Panc1 (cell line): Measurements from ENCODE around the gene IQSEC1. TPM values are rescaled to one million over a fixed set of nuclear protein-coding genes. Genes with fewer than 3 reads are reported as not detected.

Source experiments
- ATAC-seq: fragments of 200-7000 bp; cut with Tn5 transposase; 2 replicates; pipeline ENCODE4 v1.9.1; 2020; ENCODE audit warnings: mild to moderate bottlenecking, moderate library complexity
- BruUV-seq: library from RNA; stranded (reverse); fragments of 400-500 nt; replicated peaks from 2 replicates; lab custom pipeline; 2021; lab: Mats Ljungman, UMichigan
- CTCF ChIA-PET: fragments of 300-600 bp; sonication (Branson Sonifier 250); formaldehyde crosslinking; loops from one replicate; lab custom pipeline; 2022; ENCODE audit warnings: antibody characterized with exemption; lab: Charles Lee
- POLR2A ChIA-PET: fragments of 300-600 bp; sonication (Branson Sonifier 250); formaldehyde crosslinking; loops from one replicate; lab custom pipeline; 2022; ENCODE audit warnings: antibody characterized with exemption; lab: Charles Lee
- DNase-seq: peaks from one replicate; pipeline ENCODE4 v3.0.0-alpha.2; 2010; ENCODE audit warnings: low read depth, low spot score
- H3K27ac ChIP-seq: 2 replicates; pipeline ENCODE4 v1.5.1; 2011; ENCODE audit warnings: mild to moderate bottlenecking, low read length, inconsistent platforms
- H3K27me3 ChIP-seq: fragments of 200-500 bp; sonication (Bioruptor generic); 2 replicates; pipeline ENCODE4 v1.6.0; 2014; ENCODE audit warnings: low read length, inconsistent platforms; ENCODE audit not compliant: control insufficient read depth, insufficient read depth
- H3K36me3 ChIP-seq: fragments of 200-500 bp; sonication (Bioruptor generic); 2 replicates; pipeline ENCODE4 v1.5.1; 2014; ENCODE audit warnings: inconsistent platforms, mild to moderate bottlenecking, low read length, moderate library complexity; ENCODE audit not compliant: control insufficient read depth, insufficient read depth
- H3K4me1 ChIP-seq: 2 replicates; pipeline ENCODE4 v1.5.1; 2011; ENCODE audit warnings: inconsistent platforms, mild to moderate bottlenecking, low read length, moderate library complexity; ENCODE audit not compliant: control insufficient read depth, insufficient read depth
- H3K4me3 ChIP-seq, 2 experiments: 2 replicates each; pipeline ENCODE4 v1.5.1; 2011 to 2012; ENCODE audit warnings: low read depth in 2 of 2, low read length in 2 of 2, mild to moderate bottlenecking in 2 of 2, inconsistent platforms in 1 of 2, moderate library complexity in 1 of 2
- H3K9me3 ChIP-seq: fragments of 200-500 bp; sonication (Bioruptor generic); 2 replicates; pipeline ENCODE4 v1.5.1; 2014; ENCODE audit warnings: low read depth, mild to moderate bottlenecking, inconsistent platforms, low read length, moderate library complexity; ENCODE audit not compliant: control insufficient read depth, insufficient read depth
- POLR2AphosphoS5 ChIP-seq: IDR thresholded peaks from 2 replicates; pipeline ENCODE4 v1.6.1; 2012; ENCODE audit warnings: mild to moderate bottlenecking, low read depth, low read length, moderate library complexity
- SIN3A ChIP-seq: IDR thresholded peaks from 2 replicates; pipeline ENCODE4 v1.6.1; 2012; ENCODE audit warnings: low read depth, mild to moderate bottlenecking, low read length, moderate library complexity, borderline replicate concordance; ENCODE audit not compliant: insufficient read depth
- TCF7L2 ChIP-seq: IDR thresholded peaks from 2 replicates; pipeline ENCODE4 v1.6.1; 2011; ENCODE audit warnings: mild to moderate bottlenecking, low read depth, low read length, inconsistent platforms
- in situ Hi-C: cut with HindIII; loops from 2 replicates; pipeline ENCODE4 v1.10.0; 2016; ENCODE audit warnings: low sequenced_read_pairs, low pct_unique_long_range_greater_than_20kb
- intact Hi-C: fragments of 100-400 bp; cut with micrococcal nuclease; formaldehyde crosslinking; loops from one replicate; pipeline ENCODE4 v1.10.0; 2022; ENCODE audit not compliant: unreplicated experiment
- total RNA-seq: library from RNA; stranded (reverse); gene quantifications from one replicate; pipeline ENCODE4 v1.2.1, GENCODE V29; 2021; ENCODE audit not compliant: unreplicated experiment
- TF ChIP-seq, protein P1 (sequence below), 2 experiments: IDR thresholded peaks; 2 replicates each; pipeline ENCODE4 v1.6.1; 2011 to 2012; ENCODE audit warnings: low read depth in 2 of 2, control low read depth in 1 of 2, low read length in 1 of 2, mild to moderate bottlenecking in 1 of 2, moderate library complexity in 1 of 2; ENCODE audit not compliant: insufficient read depth in 1 of 2
- TF ChIP-seq, protein P2 (sequence below): fragments of 450-650 bp; IDR thresholded peaks from 2 replicates; pipeline ENCODE4 v1.5.1; 2017; ENCODE audit warnings: mild to moderate bottlenecking

IQSEC1 gene
- total RNA-seq, 1 experiment from 2014 or later = 28.4 TPM

DNA sequence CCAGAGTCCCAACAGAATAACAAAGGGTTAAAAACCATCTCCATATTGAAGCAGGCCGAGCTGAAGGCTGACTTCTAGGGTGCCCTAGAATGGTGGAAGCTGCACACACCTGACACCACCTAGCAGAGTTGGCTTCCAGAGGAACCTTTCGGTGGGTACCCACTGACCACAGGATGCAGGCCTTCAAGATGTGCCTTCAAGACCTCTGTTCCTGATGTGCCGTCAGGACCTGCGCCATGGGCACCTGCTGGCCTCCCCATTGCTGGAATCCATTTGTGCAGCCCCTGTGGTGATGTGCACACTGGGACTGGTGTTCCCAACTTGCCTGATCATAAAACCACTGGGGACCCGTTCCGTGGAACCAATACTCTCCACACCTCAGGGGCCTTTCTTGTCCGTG, 196.2 kb downstream of the IQSEC1 start:
- Histone ChIP-seq H3K36me3 (no peaks in the 10 kb centered on the region), H3K4me1 (no peaks in the 10 kb centered on the region), H3K9me3 (no peaks in the 10 kb centered on the region), H3K27me3 (no peaks in the 10 kb centered on the region), H3K4me3 (no peak overlapping the region), H3K27ac (no peak overlapping the region)
- ATAC-seq (no peak), DNase-seq (no peak)
- intact Hi-C loops = no loop called here
- POLR2A ChIA-PET = no interaction called here
- CTCF ChIA-PET = no interaction called here
- TF ChIP-seq, protein P1, sequence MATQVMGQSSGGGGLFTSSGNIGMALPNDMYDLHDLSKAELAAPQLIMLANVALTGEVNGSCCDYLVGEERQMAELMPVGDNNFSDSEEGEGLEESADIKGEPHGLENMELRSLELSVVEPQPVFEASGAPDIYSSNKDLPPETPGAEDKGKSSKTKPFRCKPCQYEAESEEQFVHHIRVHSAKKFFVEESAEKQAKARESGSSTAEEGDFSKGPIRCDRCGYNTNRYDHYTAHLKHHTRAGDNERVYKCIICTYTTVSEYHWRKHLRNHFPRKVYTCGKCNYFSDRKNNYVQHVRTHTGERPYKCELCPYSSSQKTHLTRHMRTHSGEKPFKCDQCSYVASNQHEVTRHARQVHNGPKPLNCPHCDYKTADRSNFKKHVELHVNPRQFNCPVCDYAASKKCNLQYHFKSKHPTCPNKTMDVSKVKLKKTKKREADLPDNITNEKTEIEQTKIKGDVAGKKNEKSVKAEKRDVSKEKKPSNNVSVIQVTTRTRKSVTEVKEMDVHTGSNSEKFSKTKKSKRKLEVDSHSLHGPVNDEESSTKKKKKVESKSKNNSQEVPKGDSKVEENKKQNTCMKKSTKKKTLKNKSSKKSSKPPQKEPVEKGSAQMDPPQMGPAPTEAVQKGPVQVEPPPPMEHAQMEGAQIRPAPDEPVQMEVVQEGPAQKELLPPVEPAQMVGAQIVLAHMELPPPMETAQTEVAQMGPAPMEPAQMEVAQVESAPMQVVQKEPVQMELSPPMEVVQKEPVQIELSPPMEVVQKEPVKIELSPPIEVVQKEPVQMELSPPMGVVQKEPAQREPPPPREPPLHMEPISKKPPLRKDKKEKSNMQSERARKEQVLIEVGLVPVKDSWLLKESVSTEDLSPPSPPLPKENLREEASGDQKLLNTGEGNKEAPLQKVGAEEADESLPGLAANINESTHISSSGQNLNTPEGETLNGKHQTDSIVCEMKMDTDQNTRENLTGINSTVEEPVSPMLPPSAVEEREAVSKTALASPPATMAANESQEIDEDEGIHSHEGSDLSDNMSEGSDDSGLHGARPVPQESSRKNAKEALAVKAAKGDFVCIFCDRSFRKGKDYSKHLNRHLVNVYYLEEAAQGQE (IDR thresholded peaks at IDR 0.05; ENCODE audit: insufficient read depth in 1 of 2, low read depth in 2 of 2, low read length in 1 of 2) = no peak
- TF ChIP-seq SIN3A = no peak
- TF ChIP-seq, protein P2, sequence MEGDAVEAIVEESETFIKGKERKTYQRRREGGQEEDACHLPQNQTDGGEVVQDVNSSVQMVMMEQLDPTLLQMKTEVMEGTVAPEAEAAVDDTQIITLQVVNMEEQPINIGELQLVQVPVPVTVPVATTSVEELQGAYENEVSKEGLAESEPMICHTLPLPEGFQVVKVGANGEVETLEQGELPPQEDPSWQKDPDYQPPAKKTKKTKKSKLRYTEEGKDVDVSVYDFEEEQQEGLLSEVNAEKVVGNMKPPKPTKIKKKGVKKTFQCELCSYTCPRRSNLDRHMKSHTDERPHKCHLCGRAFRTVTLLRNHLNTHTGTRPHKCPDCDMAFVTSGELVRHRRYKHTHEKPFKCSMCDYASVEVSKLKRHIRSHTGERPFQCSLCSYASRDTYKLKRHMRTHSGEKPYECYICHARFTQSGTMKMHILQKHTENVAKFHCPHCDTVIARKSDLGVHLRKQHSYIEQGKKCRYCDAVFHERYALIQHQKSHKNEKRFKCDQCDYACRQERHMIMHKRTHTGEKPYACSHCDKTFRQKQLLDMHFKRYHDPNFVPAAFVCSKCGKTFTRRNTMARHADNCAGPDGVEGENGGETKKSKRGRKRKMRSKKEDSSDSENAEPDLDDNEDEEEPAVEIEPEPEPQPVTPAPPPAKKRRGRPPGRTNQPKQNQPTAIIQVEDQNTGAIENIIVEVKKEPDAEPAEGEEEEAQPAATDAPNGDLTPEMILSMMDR = no peak
- TF ChIP-seq TCF7L2 = no peak
- no peak for TF ChIP-seq POLR2AphosphoS5
- in situ Hi-C loops = no loop called here
- BruUV-seq = no TSS peak

DNA sequence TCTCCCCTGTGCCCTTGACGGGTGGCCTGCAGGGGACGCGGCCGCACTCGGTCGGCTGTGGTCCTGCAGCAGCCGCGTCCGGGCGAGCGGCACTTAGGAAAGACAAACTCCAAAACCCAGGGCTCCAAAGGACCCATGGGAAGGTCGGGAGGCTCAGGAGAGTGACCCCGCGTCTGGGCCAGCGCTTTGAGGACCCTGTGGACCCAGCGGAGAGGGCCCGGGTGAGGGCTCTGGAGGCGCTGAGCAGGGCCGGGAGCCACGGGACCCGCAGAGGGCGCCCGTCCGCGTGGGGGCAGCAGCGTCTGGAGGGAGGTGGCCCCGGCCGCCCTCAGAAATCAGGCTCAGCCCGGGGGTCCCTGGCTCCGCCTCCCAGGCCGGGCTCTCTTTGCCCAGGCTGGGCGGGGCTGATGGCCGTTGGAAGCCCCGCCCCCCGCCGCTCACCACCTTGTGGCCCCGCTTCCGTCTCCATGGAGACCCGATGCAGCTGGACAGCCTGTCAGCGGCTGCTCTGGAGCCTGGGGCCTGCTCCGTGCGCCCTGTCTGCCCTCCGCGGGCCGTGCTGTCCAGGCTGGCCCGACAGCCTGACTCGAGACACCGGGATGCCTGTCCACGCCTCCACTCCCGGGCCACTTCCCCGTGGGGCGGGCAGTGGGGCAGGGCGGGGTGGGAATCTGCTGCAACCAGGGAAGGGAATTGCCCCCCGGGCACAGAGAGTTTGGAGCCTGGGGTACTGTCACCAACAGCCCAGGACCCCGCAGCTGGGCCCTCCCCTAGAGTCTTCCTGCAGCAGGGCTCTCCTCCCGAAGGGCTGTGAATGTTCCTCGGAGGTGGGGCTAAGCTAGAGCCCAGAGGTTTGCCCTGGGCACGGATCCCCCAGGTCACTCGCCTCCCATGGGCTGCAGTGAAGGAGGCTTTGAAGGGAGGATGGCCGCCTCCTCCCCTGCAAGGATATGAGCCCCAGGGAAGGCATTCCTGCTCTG, 197.1 kb downstream of the IQSEC1 start:
- BruUV-seq = no TSS peak
- intact Hi-C loops = no loop called here
- CTCF ChIA-PET = no interaction called here

More for the DNA sequence above, 197.1 kb downstream of the IQSEC1 start:
- no peaks in the 10 kb centered on the region for H3K36me3 ChIP-seq
- no peaks in the 10 kb centered on the region for H3K9me3 ChIP-seq
- no peak for TF ChIP-seq POLR2AphosphoS5
- TF ChIP-seq, protein P2 = peak; percentile 59
- TF ChIP-seq TCF7L2 = no peak
- H3K4me1 ChIP-seq = no peaks in the 10 kb centered on the region
- DNase-seq (no peak), ATAC-seq (peak; percentile 72)
- H3K27me3 ChIP-seq = no peaks in the 10 kb centered on the region
- H3K27ac ChIP-seq = no peak overlapping the region
- peak overlapping the region; percentile 25 to 38 for H3K4me3 ChIP-seq
- POLR2A ChIA-PET = no interaction called here
- in situ Hi-C loops = no loop called here
